ENCODE measurements around the gene IFT27. TPM values are rescaled to one million over a fixed set of nuclear protein-coding genes. Genes with fewer than 3 reads are reported as not detected.
A peak's percentile ranks its signal among the peaks of the same experiment; 100 is the strongest.

Gene IFT27
- total RNA-seq, 1 donor from 2014 or later: 26.3 TPM

DNA sequence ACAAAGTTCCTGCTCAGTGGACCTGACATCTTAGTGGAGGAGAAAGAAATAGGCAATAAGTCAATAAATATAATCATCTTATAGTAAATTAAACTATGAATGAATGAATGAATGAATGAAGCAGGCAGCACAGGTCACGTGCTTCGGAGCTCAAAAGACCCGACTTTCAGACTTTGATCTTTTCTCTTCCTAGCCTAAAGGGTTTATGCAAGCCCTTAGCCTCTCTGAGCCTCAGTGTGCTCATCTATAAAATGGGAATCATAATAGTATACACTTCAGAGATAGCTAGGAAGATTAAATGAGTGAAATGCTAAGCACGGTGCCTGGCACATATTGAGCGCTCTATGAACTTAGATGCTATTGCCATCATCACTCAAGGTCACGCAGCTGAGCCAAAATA, 33.4 kb upstream of the IFT27 start:
- no peaks in the 10 kb centered on the region for H3K9me3 Mint-ChIP-seq
- H3K4me1 Mint-ChIP-seq: peaks cover 17% of the 10 kb centered on the region
- peaks cover 15% of the 10 kb centered on the region for H3K27me3 Mint-ChIP-seq
- H3K36me3 Mint-ChIP-seq (ENCODE audit: low read depth): no peaks in the 10 kb centered on the region
- H3K4me3 Mint-ChIP-seq: no peak overlapping the region
- no peak overlapping the region for H3K27ac Mint-ChIP-seq
- no peak for DNase-seq
- intact Hi-C loops (cut with micrococcal nuclease): no loop called here

DNA sequence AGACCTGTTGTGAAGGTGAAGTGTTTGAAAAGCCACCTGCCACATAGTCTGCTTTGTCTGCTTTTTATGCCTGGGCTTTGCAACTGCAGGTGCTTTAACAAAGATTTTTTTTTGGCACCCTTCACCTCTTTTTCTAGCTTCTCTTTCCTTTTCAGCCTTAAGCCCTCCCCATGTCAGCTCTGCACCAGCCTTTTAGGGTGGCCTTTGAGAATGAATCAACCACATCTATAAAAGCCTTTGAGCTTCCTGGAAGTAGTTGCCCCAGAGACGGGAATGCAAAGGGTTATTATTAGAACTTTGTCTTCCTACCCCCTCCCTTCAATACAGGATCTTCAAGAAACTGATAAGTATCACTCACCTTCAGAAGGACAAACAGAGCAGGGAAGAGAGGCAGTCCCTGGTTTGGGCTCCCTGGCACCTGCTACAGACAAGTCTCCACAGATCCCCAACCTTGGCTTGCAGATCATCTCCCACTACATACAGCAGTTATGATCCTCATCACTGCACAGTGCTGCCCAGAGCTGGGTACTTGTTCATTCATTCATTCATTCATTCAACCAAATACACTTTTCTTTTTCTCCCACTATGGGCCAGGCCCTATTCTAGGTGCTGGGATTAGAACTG, 32.9 kb upstream of the IFT27 start:
- H3K27ac Mint-ChIP-seq: no peak overlapping the region
- H3K4me3 Mint-ChIP-seq: peak overlapping the region; percentile 55
- H3K4me1 Mint-ChIP-seq: peaks cover 15% of the 10 kb centered on the region
- H3K36me3 Mint-ChIP-seq (ENCODE audit: low read depth): no peaks in the 10 kb centered on the region
- DNase-seq: peak; percentile 72
- H3K27me3 Mint-ChIP-seq: peaks cover 12% of the 10 kb centered on the region
- intact Hi-C loops (cut with micrococcal nuclease): no loop called here
- H3K9me3 Mint-ChIP-seq: no peaks in the 10 kb centered on the region

DNA sequence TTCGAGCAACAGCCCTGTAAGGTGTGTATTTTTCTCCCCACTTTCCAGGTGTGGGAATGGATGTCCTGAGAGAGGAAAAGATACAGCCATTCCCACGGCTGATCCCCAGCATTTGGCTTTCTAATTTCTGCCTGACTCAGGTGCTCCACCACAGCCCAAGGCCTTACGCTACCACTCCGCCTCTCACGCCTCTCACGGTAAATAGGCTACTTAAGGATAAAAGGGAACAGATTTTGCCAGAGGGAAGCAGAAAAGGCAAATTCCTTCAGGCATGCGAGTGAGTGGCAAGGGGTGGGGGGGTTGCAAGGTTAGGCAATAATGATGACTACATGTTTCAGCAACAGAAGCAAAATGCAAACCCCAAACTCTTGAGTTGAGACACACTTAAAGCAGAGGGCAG, 31.7 kb upstream of the IFT27 start:
- DNase-seq: no peak
- no peaks in the 10 kb centered on the region for H3K9me3 Mint-ChIP-seq
- intact Hi-C loops (cut with micrococcal nuclease): no loop called here
- no peak overlapping the region for H3K27ac Mint-ChIP-seq
- no peaks in the 10 kb centered on the region for H3K36me3 Mint-ChIP-seq (ENCODE audit: low read depth)
- H3K4me3 Mint-ChIP-seq: no peak overlapping the region
- H3K27me3 Mint-ChIP-seq: peaks cover 5% of the 10 kb centered on the region
- peaks cover 15% of the 10 kb centered on the region for H3K4me1 Mint-ChIP-seq

DNA sequence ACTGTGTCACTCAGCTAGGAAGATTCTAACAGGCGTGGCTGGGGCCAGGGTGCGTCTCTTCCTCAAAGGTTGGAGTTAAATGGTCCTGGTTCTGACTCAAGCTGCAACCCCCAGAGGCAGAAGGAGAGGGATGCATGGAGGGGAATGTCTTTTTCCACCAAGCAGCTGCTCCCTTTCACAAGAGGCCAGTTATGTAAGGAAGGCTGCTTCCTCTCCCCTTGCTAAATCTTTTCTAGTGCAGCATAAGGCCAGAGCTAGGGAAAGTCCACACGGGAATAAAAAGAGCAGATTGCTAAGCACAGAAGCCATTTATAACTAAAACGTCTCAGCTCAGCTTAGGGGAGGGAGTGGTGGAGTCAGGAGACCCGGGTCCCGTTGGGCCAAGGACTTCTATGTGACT, 30.9 kb upstream of the IFT27 start:
- Mint-ChIP-seq H3K27me3 (peaks cover 4% of the 10 kb centered on the region), H3K4me1 (peaks cover 15% of the 10 kb centered on the region)
- intact Hi-C loops (cut with micrococcal nuclease): no loop called here

DNA sequence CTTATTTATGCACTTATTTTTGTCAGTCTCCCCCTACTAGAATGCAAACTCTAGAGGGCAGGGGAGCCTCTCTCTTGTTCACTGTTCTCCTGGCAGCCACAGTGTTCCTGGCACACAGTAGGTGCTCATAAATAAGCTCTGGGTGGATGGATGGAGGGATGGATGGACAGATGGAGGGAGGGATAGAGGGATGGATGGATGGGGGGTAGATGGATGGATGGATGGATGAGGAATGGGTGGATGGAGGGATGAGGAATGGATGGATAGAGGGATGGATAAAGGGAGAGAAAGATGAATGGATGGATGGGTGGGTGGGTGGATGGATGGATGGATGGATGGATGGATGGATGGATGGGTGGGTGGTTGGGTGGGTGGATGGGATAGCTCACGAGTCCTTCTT, 27.4 kb upstream of the IFT27 start:
- no peak overlapping the region for H3K4me3 Mint-ChIP-seq
- no peak overlapping the region for H3K27ac Mint-ChIP-seq
- peaks cover 6% of the 10 kb centered on the region for H3K4me1 Mint-ChIP-seq
- DNase-seq: no peak
- H3K9me3 Mint-ChIP-seq: no peaks in the 10 kb centered on the region
- no peaks in the 10 kb centered on the region for H3K36me3 Mint-ChIP-seq (ENCODE audit: low read depth)
- intact Hi-C loops (cut with micrococcal nuclease): no loop called here
- peaks cover 12% of the 10 kb centered on the region for H3K27me3 Mint-ChIP-seq

More for the DNA sequence above, 30.9 kb upstream of the IFT27 start:
- Mint-ChIP-seq H3K9me3 (no peaks in the 10 kb centered on the region), H3K36me3 (ENCODE audit: low read depth) (no peaks in the 10 kb centered on the region), H3K4me3 (no peak overlapping the region), H3K27ac (no peak overlapping the region)
- no peak for DNase-seq

DNA sequence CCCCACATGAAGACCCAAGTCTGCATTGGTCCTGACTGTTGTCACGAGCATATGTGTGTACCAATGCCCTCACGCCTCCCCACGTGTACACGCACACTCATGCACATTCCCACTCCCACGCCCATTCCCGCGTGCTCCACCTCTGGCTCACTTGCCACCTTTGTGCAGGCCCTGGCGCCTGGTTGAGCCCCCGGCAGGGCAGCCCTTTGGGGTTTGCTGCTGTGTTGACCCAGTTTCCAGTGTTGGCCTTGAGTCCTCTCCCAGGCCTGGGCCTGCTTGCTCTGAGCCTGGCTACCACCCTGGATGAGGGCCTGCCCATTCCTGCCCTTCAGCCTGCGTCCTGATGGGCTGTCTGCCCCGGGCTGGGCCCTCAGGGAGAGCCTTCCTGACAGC, 22.8 kb upstream of the IFT27 start:
- peaks cover 18% of the 10 kb centered on the region for H3K27me3 Mint-ChIP-seq
- DNase-seq: no peak
- intact Hi-C loops (cut with micrococcal nuclease): no loop called here
- no peaks in the 10 kb centered on the region for H3K9me3 Mint-ChIP-seq
- no peaks in the 10 kb centered on the region for H3K36me3 Mint-ChIP-seq (ENCODE audit: low read depth)
- H3K4me3 Mint-ChIP-seq: no peak overlapping the region
- no peaks in the 10 kb centered on the region for H3K4me1 Mint-ChIP-seq
- no peak overlapping the region for H3K27ac Mint-ChIP-seq

DNA sequence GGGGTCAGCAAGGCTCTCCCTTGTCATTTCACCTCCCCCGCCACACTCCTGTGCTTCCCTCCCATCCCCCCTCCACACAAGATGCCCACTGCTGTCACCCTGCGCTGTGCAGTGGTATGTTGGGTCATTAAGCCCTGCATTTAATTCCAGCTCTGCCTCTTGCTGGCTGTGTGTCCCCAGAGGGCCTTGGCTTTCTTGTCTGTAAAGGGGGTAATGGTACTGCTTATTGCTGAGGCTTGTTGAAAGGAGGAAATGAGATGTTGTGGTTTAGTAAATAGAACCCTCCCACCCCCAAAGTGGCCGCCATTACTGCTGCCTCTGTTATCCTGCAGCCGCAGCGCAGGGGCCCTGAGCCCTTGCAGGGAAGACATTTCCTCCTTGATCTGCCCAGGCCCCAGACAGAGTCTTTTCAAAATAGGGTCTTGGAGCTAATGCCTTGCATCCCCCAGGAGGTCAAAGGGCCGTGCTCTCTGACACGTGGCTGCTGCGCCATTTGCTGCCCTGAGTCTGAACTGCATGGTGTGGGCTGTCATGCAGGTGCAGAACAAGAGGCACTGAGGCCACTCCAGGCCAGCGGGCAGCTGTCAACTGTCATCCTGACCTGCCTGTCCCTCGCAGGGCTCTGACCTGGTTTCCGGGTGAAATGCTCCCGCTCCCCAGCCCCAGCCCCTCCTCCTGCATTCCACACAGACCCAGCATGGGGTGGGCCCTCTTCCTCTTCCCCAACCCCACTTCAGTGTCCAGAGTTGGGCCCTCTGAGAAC, 22.2 kb upstream of the IFT27 start:
- Mint-ChIP-seq H3K36me3 (ENCODE audit: low read depth) (no peaks in the 10 kb centered on the region), H3K4me3 (no peak overlapping the region), H3K4me1 (no peaks in the 10 kb centered on the region), H3K27me3 (peaks cover 15% of the 10 kb centered on the region), H3K27ac (no peak overlapping the region), H3K9me3 (no peaks in the 10 kb centered on the region)
- intact Hi-C loops (cut with micrococcal nuclease): no loop called here
- DNase-seq: no peak

DNA sequence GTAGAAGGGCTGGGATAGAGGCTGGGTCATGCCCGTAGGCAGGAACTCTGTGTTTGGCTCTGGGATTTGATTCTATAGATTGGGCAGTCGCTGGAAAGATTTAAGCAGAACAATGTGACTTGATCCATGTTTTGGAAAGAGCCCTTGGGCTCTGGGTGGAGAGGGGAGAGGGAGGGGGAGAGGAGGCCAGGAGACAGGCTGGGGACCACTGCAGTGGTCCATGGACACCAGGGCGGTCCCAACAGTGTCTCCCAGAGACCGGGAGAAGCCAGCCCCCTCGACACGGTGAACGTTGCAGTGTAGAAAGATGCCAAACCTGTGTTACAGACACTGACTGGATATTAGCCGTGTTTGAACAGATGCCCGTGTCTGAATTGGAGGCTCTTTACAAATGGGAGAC, 21.5 kb upstream of the IFT27 start:
- intact Hi-C loops (cut with micrococcal nuclease): no loop called here
- no peak for DNase-seq
- Mint-ChIP-seq H3K27ac (no peak overlapping the region), H3K27me3 (peaks cover 14% of the 10 kb centered on the region), H3K9me3 (no peaks in the 10 kb centered on the region), H3K4me1 (no peaks in the 10 kb centered on the region), H3K36me3 (ENCODE audit: low read depth) (no peaks in the 10 kb centered on the region), H3K4me3 (no peak overlapping the region)

DNA sequence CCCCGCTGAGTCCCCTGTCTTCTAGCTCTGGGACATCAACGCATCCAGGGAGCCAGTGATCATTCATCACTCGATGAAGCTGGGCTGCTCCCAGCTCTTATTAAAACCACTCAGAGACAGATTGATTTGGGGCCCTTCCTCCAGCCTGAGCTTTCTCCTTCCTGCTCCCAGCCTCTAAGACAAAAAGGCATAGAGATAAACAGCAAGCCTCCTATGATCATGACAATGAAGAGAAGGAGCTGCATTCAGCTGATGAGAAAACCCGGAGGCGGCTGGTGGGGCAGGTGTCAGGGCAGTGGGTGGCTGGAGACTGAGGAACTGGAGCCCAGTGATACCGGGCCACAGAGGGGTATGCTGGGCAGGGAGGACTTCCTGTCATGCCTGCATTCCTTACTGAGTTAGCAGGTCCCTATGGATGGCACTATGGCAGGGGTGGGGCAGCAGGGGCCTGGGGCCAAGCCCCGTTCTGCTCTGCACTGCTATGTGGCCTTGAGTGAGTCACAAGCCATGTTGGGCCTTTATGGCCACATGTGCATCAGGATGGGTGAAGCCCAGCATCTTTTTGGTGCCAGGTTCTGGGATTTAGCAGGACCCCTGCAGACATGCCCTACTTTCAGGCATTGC, 20.7 kb upstream of the IFT27 start:
- no peak overlapping the region for H3K4me3 Mint-ChIP-seq
- intact Hi-C loops (cut with micrococcal nuclease): no loop called here
- DNase-seq: no peak
- H3K36me3 Mint-ChIP-seq (ENCODE audit: low read depth): no peaks in the 10 kb centered on the region
- H3K27ac Mint-ChIP-seq: no peak overlapping the region
- H3K27me3 Mint-ChIP-seq: peaks cover 12% of the 10 kb centered on the region
- H3K9me3 Mint-ChIP-seq: no peaks in the 10 kb centered on the region
- no peaks in the 10 kb centered on the region for H3K4me1 Mint-ChIP-seq

DNA sequence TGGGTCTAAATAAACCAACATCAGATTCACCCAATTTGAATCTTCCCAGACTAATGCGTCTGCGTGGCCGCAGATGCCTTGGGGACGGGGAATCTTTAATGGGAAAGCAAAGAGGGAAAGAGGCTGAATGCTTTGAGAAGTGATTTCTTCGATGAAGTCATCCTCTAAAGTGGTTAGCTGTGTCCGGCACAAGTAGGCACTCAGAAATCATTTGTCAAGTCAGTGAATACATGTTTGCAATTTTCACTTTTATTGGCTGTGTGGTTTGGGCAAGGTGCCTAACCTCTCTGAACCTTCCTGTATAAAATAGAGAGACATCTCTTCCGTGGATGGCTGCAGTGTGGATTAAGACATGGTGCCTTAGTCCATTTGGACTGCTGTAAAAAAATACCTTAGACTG, 19.7 kb upstream of the IFT27 start:
- Mint-ChIP-seq H3K4me1 (peaks cover 8% of the 10 kb centered on the region), H3K27me3 (peaks cover 10% of the 10 kb centered on the region), H3K9me3 (no peaks in the 10 kb centered on the region), H3K36me3 (ENCODE audit: low read depth) (no peaks in the 10 kb centered on the region), H3K27ac (no peak overlapping the region), H3K4me3 (no peak overlapping the region)
- DNase-seq: no peak
- intact Hi-C loops (cut with micrococcal nuclease): no loop called here

DNA sequence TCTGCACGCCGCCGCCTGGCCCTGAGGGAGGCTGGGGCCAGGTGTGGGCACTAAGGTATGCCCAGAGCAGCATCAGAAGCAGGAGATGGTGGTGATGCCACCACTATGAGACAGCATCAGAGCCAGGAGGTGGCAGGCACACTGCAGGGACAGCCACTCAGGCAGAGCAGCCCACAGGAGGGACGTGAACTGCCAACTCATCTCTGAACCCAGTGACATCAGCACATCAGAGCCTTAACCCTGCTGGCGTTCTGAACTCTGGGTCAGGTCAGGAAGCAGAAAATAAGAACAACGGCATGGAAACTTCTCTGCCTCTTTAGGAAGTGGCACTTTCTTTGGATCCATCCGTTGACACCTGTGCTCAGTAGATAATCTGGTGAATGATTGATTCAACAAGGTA, 14.7 kb upstream of the IFT27 start:
- no peak overlapping the region for H3K27ac Mint-ChIP-seq
- intact Hi-C loops (cut with micrococcal nuclease): no loop called here

DNA sequence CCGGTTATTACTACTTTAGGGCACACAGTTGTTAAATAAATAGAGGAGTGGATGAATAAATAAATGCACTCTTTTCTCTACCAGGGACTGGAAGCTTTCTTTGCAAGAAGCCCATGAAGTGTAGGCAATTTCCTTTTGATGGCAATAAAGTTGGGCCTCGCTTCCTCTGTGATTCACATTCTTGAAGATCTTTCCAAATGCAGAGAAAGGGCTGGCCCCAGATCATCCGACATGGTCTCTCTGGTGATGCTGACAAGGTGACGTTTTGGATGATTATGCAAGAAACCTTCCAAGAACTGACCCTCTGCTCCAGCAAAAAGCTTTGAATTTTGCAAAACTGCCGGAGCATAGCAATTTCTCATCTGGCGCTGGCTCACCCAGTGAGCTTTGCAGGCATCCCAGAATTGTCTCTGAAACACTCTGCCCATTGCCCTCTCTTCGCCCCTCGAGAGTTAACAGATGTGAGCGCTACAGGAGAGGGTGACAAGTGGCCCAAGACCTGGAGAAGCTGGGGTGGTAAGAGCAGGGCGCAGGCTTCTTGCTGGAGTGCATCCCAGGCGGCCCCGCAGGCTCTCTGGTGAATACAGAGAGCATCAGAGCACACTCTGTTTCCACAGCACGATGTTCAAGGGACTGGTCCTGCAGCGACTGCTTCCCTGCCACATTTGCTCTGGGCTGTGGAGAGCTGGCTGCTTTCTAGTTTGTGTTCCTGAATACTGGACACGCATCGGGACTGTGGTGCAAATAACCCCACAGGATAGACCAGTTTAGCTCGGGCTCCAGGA, 11.5 kb upstream of the IFT27 start:
- Mint-ChIP-seq H3K4me3 (no peak overlapping the region), H3K27ac (no peak overlapping the region), H3K4me1 (peaks cover 17% of the 10 kb centered on the region), H3K36me3 (ENCODE audit: low read depth) (no peaks in the 10 kb centered on the region), H3K9me3 (no peaks in the 10 kb centered on the region), H3K27me3 (peaks cover 1% of the 10 kb centered on the region)
- intact Hi-C loops (cut with micrococcal nuclease): no loop called here
- DNase-seq: no peak

More for the DNA sequence above, 14.7 kb upstream of the IFT27 start:
- Mint-ChIP-seq H3K4me3 (no peak overlapping the region), H3K36me3 (ENCODE audit: low read depth) (no peaks in the 10 kb centered on the region), H3K27me3 (peaks cover 4% of the 10 kb centered on the region), H3K4me1 (peaks cover 12% of the 10 kb centered on the region), H3K9me3 (no peaks in the 10 kb centered on the region)
- DNase-seq: peak; percentile 74

DNA sequence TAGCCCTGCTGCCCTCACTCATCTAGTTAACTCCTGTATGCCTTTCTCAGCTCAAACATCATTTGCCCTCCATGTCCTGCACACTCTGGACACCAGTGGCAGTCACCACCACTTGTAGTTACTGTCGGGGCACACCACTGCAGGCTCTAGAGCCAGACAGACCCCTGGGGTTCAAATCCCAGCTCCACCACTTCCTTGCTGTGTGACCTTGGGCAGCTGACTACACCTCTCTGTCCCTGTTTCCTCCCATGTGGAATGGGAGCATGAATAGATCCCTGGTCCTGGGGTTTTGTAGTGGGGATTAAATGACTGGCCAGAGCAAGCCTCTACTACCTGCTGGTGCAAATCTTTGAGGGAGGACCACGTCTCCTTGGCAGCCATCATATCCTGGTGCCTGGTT, 7.8 kb upstream of the IFT27 start:
- no peak overlapping the region for H3K27ac Mint-ChIP-seq
- intact Hi-C loops (cut with micrococcal nuclease): loop anchor here (2.0 to 5.0 kb wide), 3 partner anchors 236 to 415 kb away; no protein-coding TSS in a partner anchor
- peaks cover 1% of the 10 kb centered on the region for H3K27me3 Mint-ChIP-seq
- DNase-seq: no peak
- no peaks in the 10 kb centered on the region for H3K9me3 Mint-ChIP-seq
- H3K4me3 Mint-ChIP-seq: no peak overlapping the region
- H3K4me1 Mint-ChIP-seq: peaks cover 20% of the 10 kb centered on the region
- H3K36me3 Mint-ChIP-seq (ENCODE audit: low read depth): no peaks in the 10 kb centered on the region
